ENCODE results near the gene LUZP1.

The LUZP1 gene

GRCh38 chr1:23133587-23133986 is 35.1 kb downstream of the LUZP1 start (continued):
- TF ChIP-seq ZBTB1 (tag by site-specific recombination; IDR thresholded peaks at IDR 0.05): 0 out of 2 replicates have a peak, but pooled peaks have one; percentile 42
- peak; percentile 91; the same call in 1 of the 2 replicates for TF ChIP-seq ZNF354C (tag by site-specific recombination; IDR thresholded peaks at IDR 0.05; ENCODE audit: borderline replicate concordance, low read depth)
- TF ChIP-seq ZNF510 (tag by site-specific recombination; IDR thresholded peaks at IDR 0.05; ENCODE audit: insufficient replicate concordance): peak; percentile 60
- peak; percentile 93 for TF ChIP-seq ZNF394 (tag by site-specific recombination; IDR thresholded peaks at IDR 0.05; ENCODE audit: borderline replicate concordance)
- no peak for TF ChIP-seq REPIN1 (tag by site-specific recombination; IDR thresholded peaks at IDR 0.05; ENCODE audit: low read depth)
- peak; percentile 81; the same call in 1 of the 2 replicates for TF ChIP-seq ZNF560 (tag by site-specific recombination; IDR thresholded peaks at IDR 0.05; ENCODE audit: borderline replicate concordance)
- peak; percentile 71 for TF ChIP-seq ZBTB11 (tag by site-specific recombination; conservative IDR thresholded peaks at IDR 0.05; ENCODE audit: low read depth)
- TF ChIP-seq ZNF558 (tag by site-specific recombination; IDR thresholded peaks at IDR 0.05): peak; percentile 78; the same call in 1 of the 2 replicates
- TF ChIP-seq ZNF488 (tag by site-specific recombination; IDR thresholded peaks at IDR 0.05): no peak
- TF ChIP-seq ZNF580 (tag by site-specific recombination; IDR thresholded peaks at IDR 0.05): 0 out of 2 replicates have a peak, but pooled peaks have one; percentile 14
- peak; percentile 48; the same call in 1 of the 2 replicates for TF ChIP-seq ZNF530 (tag by site-specific recombination; IDR thresholded peaks at IDR 0.05; ENCODE audit: low read depth)
- TF ChIP-seq OSR2 (tag by site-specific recombination; IDR thresholded peaks at IDR 0.05): no peak

- ChIA-PET POLR2A (interaction anchor here (0.6 kb wide), 2 partner anchors 9 to 46 kb away, joined by 3 read pairs; no protein-coding TSS in a partner anchor), CTCF (interaction anchor here (0.6 to 1.2 kb wide), 4 partner anchors 20 to 399 kb away, joined by 3 to 4 read pairs (median 3); no protein-coding TSS in a partner anchor)
- Histone ChIP-seq H3K9me3 (ENCODE audit: control insufficient read depth, insufficient read depth, low read depth, low read length) (no peaks in the 10 kb centered on the region), H3K4me3 (ENCODE audit: low read depth, low read length) (no peak overlapping the region), H3K27ac (ENCODE audit: extremely low read depth, low read depth, low read length) (no peak overlapping the region), H3K4me1 (ENCODE audit: control insufficient read depth, insufficient read depth, low read length) (no peaks in the 10 kb centered on the region), H3K36me3 (ENCODE audit: control insufficient read depth in 2 of 2, insufficient read depth in 1 of 2, low read length in 2 of 2) (no peaks in the 10 kb centered on the region)
- TF ChIP-seq ZNF513 (tag by site-specific recombination; IDR thresholded peaks at IDR 0.05): no peak
- peak; percentile 46; the same call in 1 of the 2 replicates for TF ChIP-seq ZNF664 (tag by site-specific recombination; IDR thresholded peaks at IDR 0.05)
- TF ChIP-seq PRDM6 (tag by site-specific recombination; IDR thresholded peaks at IDR 0.05): 0 out of 2 replicates have a peak, but pooled peaks have one; percentile 46
These were observed 36.6 kb downstream of the LUZP1 start for GRCh38 chr1:23132033-23132432.
